GM12873 (cell line): ENCODE data around the gene SLC22A3.

ENCODE experiments used
- TF ChIP-seq, protein P1 (sequence below): IDR thresholded peaks from 2 replicates; pipeline ENCODE4 v1.5.1; 2012; ENCODE audit warnings: low read depth, mild to moderate bottlenecking, moderate library complexity, low read length, control low read depth; ENCODE audit not compliant: insufficient read depth; ENCODE audit errors: missing control alignments

Gene SLC22A3

DNA sequence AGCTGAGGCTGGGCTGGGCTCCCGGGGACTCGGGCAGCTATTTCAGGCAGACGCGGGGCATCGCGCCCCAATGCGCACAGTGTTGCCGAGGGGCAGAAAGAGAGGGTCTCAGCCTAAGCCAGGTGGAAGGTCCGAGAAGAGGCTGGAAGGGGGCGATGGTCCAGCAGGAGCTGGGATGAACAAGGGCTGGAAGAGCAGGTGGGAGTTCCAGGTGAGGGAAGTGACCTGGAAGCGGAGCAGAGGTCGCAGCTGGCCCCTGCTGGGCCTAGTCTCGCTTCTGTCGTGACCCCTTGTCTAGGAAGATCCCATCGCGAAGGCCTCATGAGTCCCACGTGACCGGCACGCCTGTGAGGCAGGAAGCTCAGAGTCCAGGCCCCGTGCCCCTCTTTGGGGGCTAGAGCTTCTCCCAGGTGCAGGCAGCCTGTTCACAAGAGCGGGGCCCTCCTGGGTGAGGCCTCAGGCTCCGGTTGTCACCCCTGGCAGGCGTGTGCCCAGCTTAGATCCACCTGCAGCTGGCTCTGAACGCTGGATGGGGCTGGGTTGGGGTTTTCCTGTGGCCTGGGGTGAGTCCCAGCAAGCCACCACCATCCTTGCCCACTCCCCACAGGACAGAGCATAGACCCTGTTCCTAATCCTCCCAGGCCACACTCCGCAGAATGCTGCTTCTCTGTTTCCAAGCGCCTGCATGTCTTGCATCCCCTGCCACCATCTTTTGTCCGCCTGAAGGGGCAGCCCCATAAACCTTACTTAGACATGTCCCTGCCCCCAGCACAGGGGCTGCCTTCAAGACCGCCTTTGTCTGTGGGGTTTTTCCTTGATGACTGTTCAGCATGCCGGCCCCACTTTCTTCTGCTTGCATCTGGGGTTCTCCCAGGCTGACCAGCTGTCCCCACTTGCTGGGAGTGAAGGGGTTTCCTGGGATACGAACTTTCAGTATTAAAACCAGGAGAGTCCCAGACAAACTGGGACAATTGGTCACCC, 15.1 kb downstream of the SLC22A3 start:
- TF ChIP-seq, protein P1, sequence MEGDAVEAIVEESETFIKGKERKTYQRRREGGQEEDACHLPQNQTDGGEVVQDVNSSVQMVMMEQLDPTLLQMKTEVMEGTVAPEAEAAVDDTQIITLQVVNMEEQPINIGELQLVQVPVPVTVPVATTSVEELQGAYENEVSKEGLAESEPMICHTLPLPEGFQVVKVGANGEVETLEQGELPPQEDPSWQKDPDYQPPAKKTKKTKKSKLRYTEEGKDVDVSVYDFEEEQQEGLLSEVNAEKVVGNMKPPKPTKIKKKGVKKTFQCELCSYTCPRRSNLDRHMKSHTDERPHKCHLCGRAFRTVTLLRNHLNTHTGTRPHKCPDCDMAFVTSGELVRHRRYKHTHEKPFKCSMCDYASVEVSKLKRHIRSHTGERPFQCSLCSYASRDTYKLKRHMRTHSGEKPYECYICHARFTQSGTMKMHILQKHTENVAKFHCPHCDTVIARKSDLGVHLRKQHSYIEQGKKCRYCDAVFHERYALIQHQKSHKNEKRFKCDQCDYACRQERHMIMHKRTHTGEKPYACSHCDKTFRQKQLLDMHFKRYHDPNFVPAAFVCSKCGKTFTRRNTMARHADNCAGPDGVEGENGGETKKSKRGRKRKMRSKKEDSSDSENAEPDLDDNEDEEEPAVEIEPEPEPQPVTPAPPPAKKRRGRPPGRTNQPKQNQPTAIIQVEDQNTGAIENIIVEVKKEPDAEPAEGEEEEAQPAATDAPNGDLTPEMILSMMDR: no peak

DNA sequence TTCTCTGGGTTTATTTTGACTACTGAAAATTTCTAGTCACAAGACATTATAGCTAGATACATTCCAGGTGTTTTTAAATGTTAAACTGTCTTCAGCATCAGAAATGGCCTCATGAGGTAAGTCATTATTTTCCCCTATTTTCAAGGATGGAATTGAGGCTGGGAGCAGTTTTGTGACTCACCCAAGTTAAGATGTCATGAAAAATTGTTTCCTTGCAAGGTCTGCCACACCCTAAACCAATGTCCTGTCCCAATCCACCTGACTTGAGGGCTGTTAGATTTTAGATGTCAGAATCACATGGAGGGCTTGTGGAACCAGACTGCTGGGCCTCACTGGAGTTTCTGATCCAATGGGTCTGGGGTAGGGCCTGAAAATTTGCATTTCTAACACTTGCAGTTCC, 16.9 kb downstream of the SLC22A3 start:
- TF ChIP-seq, protein P1: no peak

DNA sequence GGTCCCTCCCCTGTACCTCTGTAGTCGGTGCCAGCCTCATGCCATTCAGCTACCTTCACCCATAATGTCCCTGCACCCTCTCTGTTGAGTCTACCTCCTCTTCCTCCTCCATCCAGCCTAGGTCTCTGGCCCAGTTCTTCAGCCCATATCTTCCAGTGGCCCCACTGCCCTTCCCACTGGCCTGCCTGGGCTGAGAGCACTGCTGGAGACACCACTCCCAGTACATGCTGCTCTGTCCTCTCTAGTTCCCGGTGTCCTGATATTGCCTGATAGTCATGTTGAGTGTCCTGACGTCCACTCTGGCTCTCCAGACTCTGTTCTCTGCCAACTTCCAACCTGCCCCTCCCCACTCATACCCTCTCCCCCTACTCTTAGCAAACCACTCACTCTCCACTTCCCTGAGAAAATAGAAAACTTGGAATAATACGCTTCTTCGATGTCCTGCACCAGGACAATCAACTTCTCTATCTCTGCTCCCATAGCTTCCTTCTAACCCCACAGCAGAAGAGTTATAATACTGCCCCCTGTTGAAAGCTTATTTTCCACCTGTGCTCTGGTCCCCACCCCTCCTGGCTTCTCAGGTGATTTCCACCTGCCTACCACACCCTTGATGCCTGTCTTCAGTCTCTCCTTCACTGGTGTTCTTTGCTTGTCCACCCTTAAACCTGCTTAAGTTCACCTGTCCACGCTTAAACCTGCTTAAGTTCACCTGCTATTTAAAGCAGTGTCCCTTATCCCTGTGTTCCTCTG, 19.8 kb downstream of the SLC22A3 start:
- TF ChIP-seq, protein P1: no peak

DNA sequence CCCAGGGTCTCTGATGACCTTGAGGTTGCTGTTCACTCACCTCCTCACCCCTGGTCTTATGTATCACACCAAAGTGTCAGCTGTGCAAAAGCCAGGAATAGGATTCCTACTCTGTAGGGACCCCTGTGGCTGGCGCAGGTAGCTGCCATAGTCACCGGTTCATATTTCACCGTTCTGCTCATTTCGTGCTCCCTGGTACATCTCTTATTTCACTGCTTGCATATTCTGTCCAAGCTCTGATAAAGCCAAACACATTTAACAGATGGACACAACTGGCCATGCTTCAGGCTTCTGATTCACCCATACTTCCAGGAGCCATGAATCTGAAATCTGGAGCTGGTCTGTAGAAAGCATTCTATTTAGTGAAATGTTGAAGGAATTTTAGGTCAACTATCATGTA, 20.5 kb downstream of the SLC22A3 start:
- TF ChIP-seq, protein P1: no peak

DNA sequence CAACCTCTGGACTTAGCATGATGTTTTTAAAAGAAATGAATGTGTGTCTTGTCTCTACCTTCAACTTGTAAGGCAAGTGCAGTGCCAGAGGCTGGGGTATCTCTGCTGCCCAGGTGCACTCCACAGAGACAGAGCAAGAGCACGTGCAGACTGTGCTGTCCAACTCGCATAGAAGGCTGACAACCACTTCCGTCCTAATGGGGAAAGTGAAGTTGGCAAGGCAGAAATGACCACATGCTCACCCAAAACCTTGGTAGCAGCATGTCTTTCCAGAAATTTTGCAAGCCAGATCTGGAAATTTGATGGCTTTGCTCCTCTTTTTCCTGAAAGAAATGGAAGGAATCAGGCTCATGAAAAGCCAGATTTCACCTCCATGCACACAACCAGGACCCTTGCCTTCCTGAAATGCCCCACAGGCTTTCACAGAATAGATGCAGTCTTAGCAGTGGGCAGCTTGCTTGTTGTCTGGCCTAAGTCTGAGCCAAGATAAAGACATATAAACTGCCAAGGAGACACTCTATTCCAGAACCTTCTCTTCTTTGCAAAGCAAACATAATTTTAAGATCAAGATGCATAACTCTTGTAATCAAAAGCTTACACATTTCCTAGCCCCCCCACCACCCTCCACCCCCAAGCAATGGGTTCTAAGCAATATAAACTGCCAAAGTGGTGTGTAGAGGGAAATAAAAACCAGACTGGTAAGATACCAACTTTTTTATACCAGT, 26.8 kb downstream of the SLC22A3 start:
- TF ChIP-seq, protein P1: no peak

DNA sequence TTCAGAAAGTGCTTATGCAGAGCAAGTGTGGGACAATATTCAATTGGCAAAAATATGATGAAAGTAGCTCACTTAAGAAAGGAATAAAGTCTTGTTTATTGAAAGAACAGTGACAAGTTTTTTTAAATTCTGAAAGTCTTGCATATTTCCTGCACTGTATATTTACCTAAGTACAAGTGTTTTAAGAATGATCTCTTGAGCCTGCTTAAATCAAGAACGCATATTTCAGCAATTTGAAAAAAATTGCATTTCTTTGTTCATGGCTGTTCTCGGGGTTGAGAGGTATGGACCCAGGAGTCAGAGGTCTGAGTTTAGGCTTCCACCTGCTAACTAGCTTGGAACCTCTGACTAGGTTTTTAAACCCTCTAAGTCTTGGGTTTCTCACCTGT, 27.4 kb downstream of the SLC22A3 start:
- TF ChIP-seq, protein P1: no peak
